ENCODE results near the gene SLC44A5. TPM values are rescaled to one million over a fixed set of nuclear protein-coding genes. Genes with fewer than 3 reads are reported as not detected.

The SLC44A5 gene
- total RNA-seq, 2 experiments from 2014 or later = 0.98 to 1.1 TPM

DNA sequence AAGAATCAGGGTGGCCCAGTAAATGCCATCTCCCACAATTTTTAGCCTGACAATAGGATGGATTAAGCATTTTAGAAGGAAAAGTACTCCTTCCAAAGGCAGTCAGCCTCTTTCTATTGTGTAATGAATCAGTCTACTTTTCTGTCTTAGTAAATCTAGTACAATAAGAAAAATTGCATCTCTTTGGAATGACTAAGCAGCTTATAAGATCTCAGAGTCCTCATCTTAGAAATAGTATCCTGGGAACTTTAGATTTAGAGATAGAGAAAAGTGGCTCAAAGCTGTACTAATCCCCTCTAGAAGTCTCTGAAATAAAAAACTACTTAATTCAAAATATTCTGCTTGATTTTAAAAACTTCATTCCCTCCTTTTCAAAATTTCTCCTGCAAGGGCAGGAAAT is 81.4 kb downstream of the SLC44A5 start:
- Mint-ChIP-seq H3K4me3 (no peak overlapping the region), H3K4me1 (no peaks in the 10 kb centered on the region), H3K36me3 (ENCODE audit: low read depth) (no peaks in the 10 kb centered on the region), H3K27me3 (no peaks in the 10 kb centered on the region), H3K27ac (no peak overlapping the region), H3K9me3 (no peaks in the 10 kb centered on the region)
- CTCF ChIA-PET = no interaction called here
- POLR2A ChIA-PET = no interaction called here
- no peak for DNase-seq

DNA sequence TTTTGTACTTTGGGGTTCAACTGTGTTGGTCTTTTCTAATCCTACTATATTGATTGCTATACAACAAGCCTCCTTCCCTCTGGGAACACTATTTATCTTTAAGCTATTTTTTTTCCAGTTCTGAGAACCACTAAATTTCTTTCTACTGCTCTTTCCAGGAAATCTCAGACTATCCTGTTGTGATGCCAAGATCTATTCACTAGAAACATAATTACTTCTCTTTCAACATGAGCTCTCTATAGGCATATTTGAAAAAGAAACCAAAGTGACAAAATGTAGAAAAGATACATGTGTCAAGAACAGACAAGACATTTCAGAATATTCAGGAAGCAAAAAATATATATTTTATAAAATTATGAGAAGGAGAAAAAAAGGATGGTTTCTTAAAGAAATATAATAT is 82.9 kb downstream of the SLC44A5 start:
- Mint-ChIP-seq H3K9me3 (no peaks in the 10 kb centered on the region), H3K4me1 (no peaks in the 10 kb centered on the region), H3K27ac (no peak overlapping the region), H3K27me3 (no peaks in the 10 kb centered on the region), H3K36me3 (ENCODE audit: low read depth) (no peaks in the 10 kb centered on the region), H3K4me3 (no peak overlapping the region)
- POLR2A ChIA-PET = no interaction called here
- no peak for DNase-seq
- CTCF ChIA-PET = no interaction called here

GRCh38 chr1:75522389-75522788 is 88.5 kb downstream of the SLC44A5 start:
- Mint-ChIP-seq H3K9me3 (no peaks in the 10 kb centered on the region), H3K4me1 (no peaks in the 10 kb centered on the region), H3K27me3 (no peaks in the 10 kb centered on the region), H3K27ac (no peak overlapping the region), H3K36me3 (ENCODE audit: low read depth) (no peaks in the 10 kb centered on the region), H3K4me3 (no peak overlapping the region)
- CTCF ChIA-PET = no interaction called here
- DNase-seq = no peak
- POLR2A ChIA-PET = no interaction called here

GRCh38 chr1:75521658-75522057 is 89.3 kb downstream of the SLC44A5 start:
- POLR2A ChIA-PET = no interaction called here
- no peaks in the 10 kb centered on the region for H3K36me3 Mint-ChIP-seq (ENCODE audit: low read depth)
- CTCF ChIA-PET = no interaction called here

DNA sequence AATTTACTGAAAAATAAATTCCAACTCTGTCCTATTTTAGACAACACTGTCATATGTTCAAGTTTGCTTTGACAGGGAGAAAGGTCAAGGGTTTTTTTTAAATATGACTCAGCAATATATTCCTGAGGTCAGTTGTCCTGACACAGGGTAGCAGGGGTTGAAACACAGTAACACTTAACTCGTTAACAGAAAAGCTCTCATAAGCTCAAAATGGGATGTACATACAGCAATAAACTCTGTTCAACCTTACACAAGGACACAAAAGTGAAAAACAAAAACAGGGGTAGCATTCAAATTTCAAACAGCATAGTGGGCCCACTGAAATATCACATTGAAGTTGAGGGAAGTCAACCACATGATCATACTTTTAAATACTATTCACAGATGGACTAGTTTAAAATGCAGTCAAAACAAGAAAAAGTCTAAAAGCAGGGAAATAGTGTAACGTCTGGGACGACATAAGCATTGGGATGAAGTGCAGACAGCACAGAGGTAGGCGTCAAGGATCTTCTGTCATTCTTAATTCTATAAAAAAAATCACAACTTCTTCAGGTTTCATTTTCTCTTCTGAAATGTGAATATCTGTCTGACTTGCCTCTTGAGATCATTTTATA is 89.9 kb downstream of the SLC44A5 start:
- H3K27ac Mint-ChIP-seq = no peak overlapping the region
- ChIA-PET CTCF (no interaction called here), POLR2A (no interaction called here)
- DNase-seq = no peak
- H3K4me3 Mint-ChIP-seq = no peak overlapping the region
- H3K9me3 Mint-ChIP-seq = no peaks in the 10 kb centered on the region
- H3K4me1 Mint-ChIP-seq = no peaks in the 10 kb centered on the region
- no peaks in the 10 kb centered on the region for H3K27me3 Mint-ChIP-seq
- H3K36me3 Mint-ChIP-seq (ENCODE audit: low read depth) = no peaks in the 10 kb centered on the region

More at GRCh38 chr1:75521658-75522057, 89.3 kb downstream of the SLC44A5 start:
- Mint-ChIP-seq H3K27ac (no peak overlapping the region), H3K4me1 (no peaks in the 10 kb centered on the region), H3K4me3 (no peak overlapping the region), H3K9me3 (no peaks in the 10 kb centered on the region), H3K27me3 (no peaks in the 10 kb centered on the region)
- no peak for DNase-seq

DNA sequence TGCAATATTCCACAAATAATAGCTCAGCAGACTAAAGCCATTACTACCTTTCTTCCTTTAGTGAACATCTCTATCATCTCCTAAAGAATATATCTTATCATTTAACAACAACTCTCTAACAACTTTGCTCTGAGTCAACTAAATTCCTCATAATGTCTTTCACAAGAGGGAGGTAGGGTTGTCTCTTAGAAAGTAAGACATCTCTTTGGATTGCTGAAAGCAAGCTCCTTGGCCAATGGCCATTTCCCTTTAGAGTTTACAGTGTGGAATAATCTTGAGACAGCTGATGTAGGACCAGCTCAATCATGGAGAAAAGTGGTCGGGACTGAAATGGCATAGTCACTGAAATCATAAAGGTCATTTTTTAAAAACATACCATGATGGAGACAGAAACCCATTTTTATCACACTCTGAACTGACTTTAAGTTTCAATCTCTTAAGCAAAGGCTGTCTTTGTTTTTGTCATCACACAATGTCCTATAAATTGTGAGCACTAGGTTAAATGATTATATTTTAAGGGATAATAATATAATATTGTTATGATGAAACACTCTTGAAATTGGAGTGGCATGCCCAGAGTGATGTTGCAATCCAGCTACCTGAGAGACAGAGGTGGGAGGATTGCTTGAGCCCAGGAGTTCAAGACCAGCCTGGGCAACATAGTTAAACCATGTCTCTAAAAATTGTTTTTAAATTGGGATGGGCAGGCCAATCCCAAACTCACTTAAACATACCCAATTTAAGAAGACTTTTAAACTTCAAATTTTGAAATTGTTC is 91.1 kb downstream of the SLC44A5 start:
- DNase-seq = no peak

GRCh38 chr1:75518686-75519085 is 92.2 kb downstream of the SLC44A5 start:
- ChIA-PET CTCF (no interaction called here), POLR2A (no interaction called here)
- Mint-ChIP-seq H3K9me3 (no peaks in the 10 kb centered on the region), H3K27ac (no peak overlapping the region), H3K4me3 (no peak overlapping the region), H3K36me3 (ENCODE audit: low read depth) (no peaks in the 10 kb centered on the region), H3K4me1 (no peaks in the 10 kb centered on the region), H3K27me3 (no peaks in the 10 kb centered on the region)
- DNase-seq = no peak

More for the DNA sequence above, 91.1 kb downstream of the SLC44A5 start:
- Mint-ChIP-seq H3K27me3 (no peaks in the 10 kb centered on the region), H3K4me3 (no peak overlapping the region), H3K9me3 (no peaks in the 10 kb centered on the region), H3K36me3 (ENCODE audit: low read depth) (no peaks in the 10 kb centered on the region), H3K4me1 (no peaks in the 10 kb centered on the region), H3K27ac (no peak overlapping the region)
- POLR2A ChIA-PET = no interaction called here
- CTCF ChIA-PET = no interaction called here

DNA sequence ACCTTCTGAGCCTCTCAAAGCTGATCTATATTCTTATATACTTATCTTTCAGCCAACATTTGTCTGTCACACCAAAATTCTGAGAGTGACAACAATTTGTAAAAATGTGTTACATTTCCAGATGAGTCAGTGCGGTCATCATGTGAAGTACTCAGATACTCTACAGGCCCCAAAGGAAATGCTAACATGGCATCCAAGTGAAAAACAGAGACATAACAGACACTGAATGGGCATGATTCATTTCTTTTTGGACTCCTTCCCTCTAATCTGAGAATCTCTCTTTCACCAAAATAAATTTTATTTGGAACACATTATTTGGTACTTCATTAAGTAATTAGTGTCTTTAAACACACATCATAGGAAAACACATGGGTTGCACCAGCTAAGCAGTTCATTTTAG is 96.6 kb downstream of the SLC44A5 start:
- Mint-ChIP-seq H3K4me1 (no peaks in the 10 kb centered on the region), H3K27me3 (no peaks in the 10 kb centered on the region), H3K36me3 (ENCODE audit: low read depth) (no peaks in the 10 kb centered on the region), H3K9me3 (no peaks in the 10 kb centered on the region), H3K27ac (no peak overlapping the region), H3K4me3 (no peak overlapping the region)
- no peak for DNase-seq
- ChIA-PET POLR2A (no interaction called here), CTCF (no interaction called here)

- ChIA-PET CTCF (no interaction called here), POLR2A (no interaction called here)
- Mint-ChIP-seq H3K27ac (no peak overlapping the region), H3K4me3 (no peak overlapping the region), H3K4me1 (no peaks in the 10 kb centered on the region), H3K36me3 (ENCODE audit: low read depth) (no peaks in the 10 kb centered on the region), H3K9me3 (no peaks in the 10 kb centered on the region), H3K27me3 (no peaks in the 10 kb centered on the region)
- DNase-seq = no peak
These were observed 103.9 kb downstream of the SLC44A5 start for GRCh38 chr1:75506976-75507375.

- Mint-ChIP-seq H3K9me3 (no peaks in the 10 kb centered on the region), H3K27ac (no peak overlapping the region), H3K27me3 (no peaks in the 10 kb centered on the region), H3K4me1 (no peaks in the 10 kb centered on the region), H3K4me3 (no peak overlapping the region), H3K36me3 (ENCODE audit: low read depth) (no peaks in the 10 kb centered on the region)
- POLR2A ChIA-PET = no interaction called here
- no peak for DNase-seq
- CTCF ChIA-PET = no interaction called here
These were observed 107.5 kb downstream of the SLC44A5 start for GRCh38 chr1:75503221-75503974.

DNA sequence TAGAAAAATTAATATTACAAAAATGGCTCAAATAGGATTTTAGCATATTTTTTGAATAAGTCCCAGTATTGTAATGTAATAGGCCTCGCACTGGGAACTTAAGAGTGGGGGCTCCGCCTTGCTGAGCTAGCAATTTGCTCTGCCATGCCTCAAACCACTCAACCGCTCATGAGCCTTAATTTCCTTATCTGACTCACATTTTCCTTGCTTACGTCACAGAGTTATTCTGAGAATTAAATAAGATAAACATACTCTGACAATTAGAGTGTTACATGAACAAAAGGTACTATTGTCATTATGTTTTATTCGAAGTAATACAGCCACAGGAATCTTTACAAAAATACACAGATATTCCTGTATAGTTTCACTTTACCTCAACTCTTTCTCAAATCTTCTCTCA is 108.1 kb downstream of the SLC44A5 start:
- H3K27me3 Mint-ChIP-seq = no peaks in the 10 kb centered on the region
- no peak for DNase-seq
- no peak overlapping the region for H3K4me3 Mint-ChIP-seq
- no peaks in the 10 kb centered on the region for H3K4me1 Mint-ChIP-seq
- H3K9me3 Mint-ChIP-seq = no peaks in the 10 kb centered on the region
- POLR2A ChIA-PET = no interaction called here
- H3K27ac Mint-ChIP-seq = no peak overlapping the region
- CTCF ChIA-PET = no interaction called here
- H3K36me3 Mint-ChIP-seq (ENCODE audit: low read depth) = no peaks in the 10 kb centered on the region

DNA sequence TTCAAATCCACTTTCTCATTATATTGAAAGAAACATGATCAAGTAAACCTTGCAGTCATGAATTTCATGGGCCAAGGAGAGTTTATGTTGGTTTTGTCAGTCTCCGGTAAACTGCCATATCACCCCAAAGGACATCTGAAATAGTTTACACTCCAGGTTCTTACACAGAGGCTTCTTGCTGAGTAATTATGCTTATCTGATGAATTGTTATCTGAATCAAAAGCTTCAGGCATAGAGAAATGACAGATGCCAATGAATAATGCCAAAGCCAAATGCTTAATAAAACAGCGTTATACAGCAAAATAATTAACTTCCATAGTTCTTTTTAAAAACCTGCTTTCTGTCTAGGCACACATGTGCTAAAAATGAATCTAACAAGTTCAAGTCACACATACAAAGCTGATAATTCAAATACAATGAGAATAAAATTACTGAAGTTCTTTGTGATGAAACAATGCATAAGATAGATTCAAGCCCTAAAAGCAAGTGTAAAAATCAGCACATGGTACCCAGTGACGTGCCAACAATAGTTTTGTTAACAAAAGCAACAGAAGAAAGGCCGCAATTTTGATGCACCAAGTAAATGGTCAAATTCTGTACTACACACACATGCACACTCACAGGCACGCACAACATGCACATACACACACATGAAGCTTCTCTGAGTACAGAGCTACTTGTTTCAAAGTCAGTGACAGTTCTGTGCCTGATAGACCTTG is 109.2 kb downstream of the SLC44A5 start:
- Mint-ChIP-seq H3K4me1 (no peaks in the 10 kb centered on the region), H3K9me3 (no peaks in the 10 kb centered on the region), H3K27me3 (no peaks in the 10 kb centered on the region), H3K4me3 (no peak overlapping the region), H3K27ac (no peak overlapping the region), H3K36me3 (ENCODE audit: low read depth) (no peaks in the 10 kb centered on the region)
- ChIA-PET CTCF (no interaction called here), POLR2A (no interaction called here)
- no peak for DNase-seq

DNA sequence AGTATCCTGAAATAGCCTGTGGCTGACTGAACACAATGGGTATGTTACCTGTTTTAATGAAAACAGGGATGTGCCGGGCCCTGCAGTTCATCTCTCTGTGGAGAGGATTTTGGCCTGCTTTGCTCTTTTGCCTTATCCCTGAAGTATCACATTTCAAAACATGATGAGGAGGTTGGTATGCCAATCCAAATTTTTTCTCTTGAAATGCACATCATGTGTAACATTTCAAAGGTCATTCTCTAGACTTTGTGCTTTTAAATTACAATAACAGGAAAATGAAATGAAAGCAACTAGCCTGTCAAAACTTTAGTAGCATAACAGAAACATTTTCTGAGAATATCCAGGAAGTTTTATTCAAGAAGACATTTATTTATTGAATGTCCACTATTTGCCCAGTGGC is 118.9 kb downstream of the SLC44A5 start:
- no peak overlapping the region for H3K4me3 Mint-ChIP-seq
- no peaks in the 10 kb centered on the region for H3K9me3 Mint-ChIP-seq
- no peaks in the 10 kb centered on the region for H3K4me1 Mint-ChIP-seq
- no peak overlapping the region for H3K27ac Mint-ChIP-seq
- no peaks in the 10 kb centered on the region for H3K27me3 Mint-ChIP-seq
- DNase-seq = no peak
- no peaks in the 10 kb centered on the region for H3K36me3 Mint-ChIP-seq (ENCODE audit: low read depth)
- ChIA-PET CTCF (no interaction called here), POLR2A (no interaction called here)
